ENCODE data around the gene ARL4A.

The ARL4A gene

GRCh38 chr7:12721286-12721830 lies 33.9 kb downstream of the ARL4A start:
- ChIA-PET POLR2A (no interaction called here), CTCF (interaction anchor here (1.1 kb wide), 1 partner anchor 35 kb away, joined by 3 read pairs; no protein-coding TSS in a partner anchor)
- TF ChIP-seq CTCF (IDR thresholded peaks at IDR 0.05; ENCODE audit: insufficient read depth, low read length, missing control alignments): no peak
- no peak overlapping the region for H3K4me3 ChIP-seq (ENCODE audit: low read depth, low read length)
- DNase-seq (ENCODE audit: low read depth, low spot score): no peak

- ChIA-PET CTCF (no interaction called here), POLR2A (no interaction called here)
- DNase-seq (ENCODE audit: low read depth, low spot score): no peak
- H3K4me3 ChIP-seq (ENCODE audit: low read depth, low read length): no peak overlapping the region
- no peak for TF ChIP-seq CTCF (IDR thresholded peaks at IDR 0.05; ENCODE audit: insufficient read depth, low read length, missing control alignments)
Observed at GRCh38 chr7:12722136-12722535, 34.7 kb downstream of the ARL4A start.

- DNase-seq (ENCODE audit: low read depth, low spot score): no peak
- ChIA-PET CTCF (interaction anchor here (1.1 kb wide), 1 partner anchor 36 kb away, joined by 3 read pairs; no protein-coding TSS in a partner anchor), POLR2A (no interaction called here)
- H3K4me3 ChIP-seq (ENCODE audit: low read depth, low read length): no peak overlapping the region
- TF ChIP-seq CTCF (IDR thresholded peaks at IDR 0.05; ENCODE audit: insufficient read depth, low read length, missing control alignments): no peak
Observed at GRCh38 chr7:12722636-12723605, 35.5 kb downstream of the ARL4A start.

- ChIA-PET CTCF (interaction anchor here (0.6 kb wide), 1 partner anchor 87 kb away, joined by 3 read pairs; no protein-coding TSS in a partner anchor), POLR2A (no interaction called here)
- no peak for DNase-seq (ENCODE audit: low read depth, low spot score)
Observed at GRCh38 chr7:12725575-12726316, 38.3 kb downstream of the ARL4A start.

GRCh38 chr7:12726908-12727307 lies 39.5 kb downstream of the ARL4A start:
- no peak for DNase-seq (ENCODE audit: low read depth, low spot score)
- ChIA-PET POLR2A (no interaction called here), CTCF (no interaction called here)
- TF ChIP-seq CTCF (IDR thresholded peaks at IDR 0.05; ENCODE audit: insufficient read depth, low read length, missing control alignments): no peak
- H3K4me3 ChIP-seq (ENCODE audit: low read depth, low read length): no peak overlapping the region

More at GRCh38 chr7:12725575-12726316, 38.3 kb downstream of the ARL4A start:
- no peak for TF ChIP-seq CTCF (IDR thresholded peaks at IDR 0.05; ENCODE audit: insufficient read depth, low read length, missing control alignments)
- no peak overlapping the region for H3K4me3 ChIP-seq (ENCODE audit: low read depth, low read length)
